Measurements from ENCODE around the gene PTPN9. TPM values are rescaled to one million over a fixed set of nuclear protein-coding genes. Genes with fewer than 3 reads are reported as not detected.
A peak's percentile ranks its signal among the peaks of the same experiment; 100 is the strongest.
"Not testable (repeated sequence)": the region's sequence is repeated elsewhere in the genome, so short reads cannot be mapped to it uniquely, and the experiment has no call there.

Gene PTPN9
- total RNA-seq, 6 experiments from 2014 or later: 27.9 to 36.3 (median 33.6) TPM

DNA sequence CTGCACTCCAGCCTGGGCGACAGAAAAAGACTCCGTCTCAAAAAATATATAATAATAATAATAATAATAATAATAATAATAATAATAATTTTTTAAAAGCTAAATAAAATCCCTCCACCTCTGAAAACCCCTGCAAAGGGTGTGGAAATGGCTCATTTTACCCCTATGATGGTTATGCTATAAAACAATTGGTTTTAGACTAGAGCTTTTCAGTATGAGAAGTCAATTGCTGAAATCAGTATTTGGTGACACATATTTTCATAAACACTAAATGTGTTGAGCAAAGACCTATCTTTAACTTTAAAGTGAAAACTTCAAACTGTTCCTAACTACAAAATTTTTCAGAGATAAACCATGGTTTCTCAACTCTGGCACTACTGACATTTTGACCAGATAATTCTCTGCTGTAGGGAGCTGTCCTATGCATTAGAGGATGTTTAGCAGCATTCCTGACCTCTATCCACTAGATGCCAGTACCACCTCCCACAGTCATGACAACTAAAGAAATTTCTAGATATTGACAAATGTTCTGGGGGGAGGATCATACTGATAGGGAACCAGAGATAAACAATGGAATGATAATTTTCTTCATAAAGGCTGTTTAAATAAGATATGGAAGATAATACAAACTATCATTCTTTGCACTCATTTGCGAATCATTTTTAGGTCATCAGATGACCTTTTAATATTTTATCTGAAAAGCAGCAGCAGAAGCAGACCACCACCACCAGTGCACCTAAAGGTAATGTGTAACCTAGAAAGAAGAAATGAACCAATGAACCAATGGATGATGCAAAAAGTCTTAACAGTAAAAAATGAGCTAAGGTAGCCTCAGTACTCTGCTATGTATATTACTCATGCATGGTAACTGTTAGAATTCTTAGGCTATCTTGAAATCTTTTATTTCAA lies 13.8 kb downstream of the PTPN9 start:
- Mint-ChIP-seq H3K27me3 (ENCODE audit: insufficient read depth) (no peaks in the 10 kb centered on the region), H3K9me3 (no peaks in the 10 kb centered on the region), H3K4me1 (ENCODE audit: low read depth) (peaks cover 17% of the 10 kb centered on the region), H3K4me3 (no peak overlapping the region), H3K27ac (peak overlapping the region; percentile 77), H3K36me3 (ENCODE audit: low read depth) (no peaks in the 10 kb centered on the region)
- peak; percentile 46 for DNase-seq
- TF ChIP-seq, protein P1, sequence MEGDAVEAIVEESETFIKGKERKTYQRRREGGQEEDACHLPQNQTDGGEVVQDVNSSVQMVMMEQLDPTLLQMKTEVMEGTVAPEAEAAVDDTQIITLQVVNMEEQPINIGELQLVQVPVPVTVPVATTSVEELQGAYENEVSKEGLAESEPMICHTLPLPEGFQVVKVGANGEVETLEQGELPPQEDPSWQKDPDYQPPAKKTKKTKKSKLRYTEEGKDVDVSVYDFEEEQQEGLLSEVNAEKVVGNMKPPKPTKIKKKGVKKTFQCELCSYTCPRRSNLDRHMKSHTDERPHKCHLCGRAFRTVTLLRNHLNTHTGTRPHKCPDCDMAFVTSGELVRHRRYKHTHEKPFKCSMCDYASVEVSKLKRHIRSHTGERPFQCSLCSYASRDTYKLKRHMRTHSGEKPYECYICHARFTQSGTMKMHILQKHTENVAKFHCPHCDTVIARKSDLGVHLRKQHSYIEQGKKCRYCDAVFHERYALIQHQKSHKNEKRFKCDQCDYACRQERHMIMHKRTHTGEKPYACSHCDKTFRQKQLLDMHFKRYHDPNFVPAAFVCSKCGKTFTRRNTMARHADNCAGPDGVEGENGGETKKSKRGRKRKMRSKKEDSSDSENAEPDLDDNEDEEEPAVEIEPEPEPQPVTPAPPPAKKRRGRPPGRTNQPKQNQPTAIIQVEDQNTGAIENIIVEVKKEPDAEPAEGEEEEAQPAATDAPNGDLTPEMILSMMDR (IDR thresholded peaks at IDR 0.05): no peak

DNA sequence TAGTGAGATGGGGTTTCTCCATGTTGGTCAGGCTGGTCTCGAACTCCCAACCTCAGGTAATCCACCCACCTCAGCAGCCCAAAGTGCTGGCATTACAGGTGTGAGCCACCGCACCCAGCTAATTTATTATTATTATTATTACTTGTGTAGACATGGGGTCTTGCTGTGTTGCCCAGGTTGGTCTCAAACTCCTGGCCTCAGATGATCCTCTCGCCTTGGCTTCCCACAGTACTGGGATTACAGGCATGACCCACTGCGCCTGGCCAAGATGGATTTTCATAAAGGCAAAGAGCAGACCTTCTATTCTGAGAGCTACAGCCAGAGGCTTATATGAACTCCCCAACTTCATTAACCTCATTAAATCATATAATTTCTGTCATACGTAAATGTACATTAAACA lies 17.2 kb downstream of the PTPN9 start:
- TF ChIP-seq, protein P1 (IDR thresholded peaks at IDR 0.05): no peak
- no peak for DNase-seq
- H3K27me3 Mint-ChIP-seq (ENCODE audit: insufficient read depth): no peaks in the 10 kb centered on the region
- H3K4me3 Mint-ChIP-seq: no peak overlapping the region
- no peak overlapping the region for H3K27ac Mint-ChIP-seq
- 0 out of 2 replicates have a peak, but pooled peaks cover 4% of the 10 kb centered on the region for H3K36me3 Mint-ChIP-seq (ENCODE audit: low read depth)
- H3K9me3 Mint-ChIP-seq: no peaks in the 10 kb centered on the region
- peaks cover 17% of the 10 kb centered on the region for H3K4me1 Mint-ChIP-seq (ENCODE audit: low read depth)

GRCh38 chr15:75559360-75559759 lies 19.8 kb downstream of the PTPN9 start:
- H3K4me3 Mint-ChIP-seq; H3K27me3 Mint-ChIP-seq (ENCODE audit: insufficient read depth); H3K9me3 Mint-ChIP-seq; H3K27ac Mint-ChIP-seq; DNase-seq; H3K36me3 Mint-ChIP-seq (ENCODE audit: low read depth): not testable (repeated sequence)
- H3K4me1 Mint-ChIP-seq (ENCODE audit: low read depth): peaks cover 11% of the 10 kb centered on the region

DNA sequence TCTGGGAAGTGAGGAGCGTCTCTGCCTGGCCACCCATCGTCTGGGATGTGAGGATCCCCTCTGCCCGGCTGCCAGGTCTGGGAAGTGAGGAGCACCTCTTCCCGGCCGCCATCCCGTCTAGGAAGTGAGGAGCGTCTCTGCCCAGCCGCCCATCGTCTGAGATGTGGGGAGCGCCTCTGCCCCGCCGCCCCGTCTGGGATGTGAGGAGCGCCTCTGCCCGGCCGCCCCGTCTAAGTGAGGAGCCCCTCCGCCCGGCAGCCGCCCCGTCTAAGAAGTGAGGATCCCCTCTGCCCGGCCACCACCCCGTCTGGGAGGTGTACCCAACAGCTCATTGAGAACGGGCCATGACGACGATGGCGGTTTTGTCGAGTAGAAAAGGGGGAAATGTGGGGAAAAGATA lies 20.2 kb downstream of the PTPN9 start:
- H3K27ac Mint-ChIP-seq; H3K4me3 Mint-ChIP-seq; H3K36me3 Mint-ChIP-seq (ENCODE audit: low read depth); H3K27me3 Mint-ChIP-seq (ENCODE audit: insufficient read depth); DNase-seq; H3K9me3 Mint-ChIP-seq: not testable (repeated sequence)
- peaks cover 12% of the 10 kb centered on the region for H3K4me1 Mint-ChIP-seq (ENCODE audit: low read depth)

GRCh38 chr15:75554717-75555116 lies 24.4 kb downstream of the PTPN9 start:
- Mint-ChIP-seq H3K4me3 (no peak overlapping the region), H3K4me1 (ENCODE audit: low read depth) (peaks cover 12% of the 10 kb centered on the region), H3K27me3 (ENCODE audit: insufficient read depth) (no peaks in the 10 kb centered on the region; the same call in 1 of the 2 replicates), H3K9me3 (no peaks in the 10 kb centered on the region), H3K27ac (peak overlapping the region; percentile 57), H3K36me3 (ENCODE audit: low read depth) (0 out of 2 replicates have a peak, but pooled peaks cover 4% of the 10 kb centered on the region)
- peak; percentile 64 for DNase-seq
- TF ChIP-seq, protein P1 (IDR thresholded peaks at IDR 0.05): no peak

DNA sequence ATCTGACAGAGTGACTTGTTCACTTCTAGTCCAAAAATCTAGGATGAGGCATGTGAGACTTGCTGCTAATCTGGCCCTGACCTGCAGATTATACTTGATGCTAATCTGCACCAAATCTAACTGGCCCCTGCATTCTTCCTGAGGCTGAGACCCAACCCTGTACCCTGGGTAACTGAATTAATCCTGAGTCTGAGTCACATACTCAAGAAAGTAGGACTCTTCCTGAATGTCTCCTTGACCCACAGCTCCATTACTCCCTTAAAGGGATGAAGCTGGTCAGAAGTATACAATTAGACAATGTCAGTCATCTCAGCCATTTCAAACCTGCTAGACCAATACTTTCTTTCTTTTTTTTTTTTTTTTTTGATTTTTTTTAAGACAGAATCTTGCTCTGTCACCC lies 25.5 kb downstream of the PTPN9 start:
- no peaks in the 10 kb centered on the region; the same call in 1 of the 2 replicates for H3K27me3 Mint-ChIP-seq (ENCODE audit: insufficient read depth)
- H3K4me1 Mint-ChIP-seq (ENCODE audit: low read depth): peaks cover 12% of the 10 kb centered on the region
- TF ChIP-seq, protein P1 (IDR thresholded peaks at IDR 0.05): no peak
- H3K36me3 Mint-ChIP-seq (ENCODE audit: low read depth): no peaks in the 10 kb centered on the region
- peak overlapping the region; percentile 0; the same call in 1 of the 2 replicates for H3K27ac Mint-ChIP-seq
- H3K9me3 Mint-ChIP-seq: no peaks in the 10 kb centered on the region
- DNase-seq: no peak
- no peak overlapping the region for H3K4me3 Mint-ChIP-seq

All from HFFc6 (cell line).